ENCODE data around the gene TIPRL.

DNA sequence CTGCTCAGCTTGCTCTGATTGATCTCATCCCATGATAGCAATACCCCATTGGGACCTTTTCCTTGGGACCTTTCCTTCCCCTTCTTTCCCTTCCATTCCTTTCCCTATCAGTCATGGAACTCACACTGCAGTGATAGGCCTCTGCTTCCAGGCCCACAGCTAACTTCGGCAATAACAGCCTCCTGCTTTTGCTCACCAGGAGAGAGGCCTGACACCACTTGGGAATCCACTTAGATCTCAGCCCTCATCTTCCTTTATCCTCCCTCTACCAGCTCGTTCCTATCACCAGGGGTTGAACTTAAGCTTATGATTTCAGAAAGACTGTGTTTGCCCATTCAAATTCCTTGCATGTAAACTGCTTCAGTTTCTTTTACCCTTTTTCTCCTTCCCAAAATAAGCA, 11.0 kb upstream of the TIPRL start:
- TF ChIP-seq, protein P1, sequence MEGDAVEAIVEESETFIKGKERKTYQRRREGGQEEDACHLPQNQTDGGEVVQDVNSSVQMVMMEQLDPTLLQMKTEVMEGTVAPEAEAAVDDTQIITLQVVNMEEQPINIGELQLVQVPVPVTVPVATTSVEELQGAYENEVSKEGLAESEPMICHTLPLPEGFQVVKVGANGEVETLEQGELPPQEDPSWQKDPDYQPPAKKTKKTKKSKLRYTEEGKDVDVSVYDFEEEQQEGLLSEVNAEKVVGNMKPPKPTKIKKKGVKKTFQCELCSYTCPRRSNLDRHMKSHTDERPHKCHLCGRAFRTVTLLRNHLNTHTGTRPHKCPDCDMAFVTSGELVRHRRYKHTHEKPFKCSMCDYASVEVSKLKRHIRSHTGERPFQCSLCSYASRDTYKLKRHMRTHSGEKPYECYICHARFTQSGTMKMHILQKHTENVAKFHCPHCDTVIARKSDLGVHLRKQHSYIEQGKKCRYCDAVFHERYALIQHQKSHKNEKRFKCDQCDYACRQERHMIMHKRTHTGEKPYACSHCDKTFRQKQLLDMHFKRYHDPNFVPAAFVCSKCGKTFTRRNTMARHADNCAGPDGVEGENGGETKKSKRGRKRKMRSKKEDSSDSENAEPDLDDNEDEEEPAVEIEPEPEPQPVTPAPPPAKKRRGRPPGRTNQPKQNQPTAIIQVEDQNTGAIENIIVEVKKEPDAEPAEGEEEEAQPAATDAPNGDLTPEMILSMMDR (conservative IDR thresholded peaks at IDR 0.05; ENCODE audit: low read depth, low read length): no peak
- TF ChIP-seq EZH2 (IDR thresholded peaks at IDR 0.05; ENCODE audit: borderline replicate concordance, low read depth, low read length, poor library complexity, severe bottlenecking): no peak
